SK-N-SH (cell line): ENCODE measurements around the gene MB21D2. TPM values are rescaled to one million over a fixed set of nuclear protein-coding genes. Genes with fewer than 3 reads are reported as not detected.

Source experiments
- CTCF ChIA-PET: fragments of 300-600, 350-600 bp; formaldehyde crosslinking; extraction: SDS; loops from one replicate; lab custom pipeline; 2021; lab: Yijun Ruan, JAX
- POLR2A ChIA-PET: fragments of 350-600 bp; sonication (Branson Sonifier 250); formaldehyde crosslinking; extraction: SDS; loops from one replicate; lab custom pipeline; 2020; ENCODE audit warnings: antibody characterized with exemption, inconsistent platforms; lab: Yijun Ruan, JAX
- DNase-seq: peaks from one replicate; pipeline ENCODE4 v3.0.0; 2012
- H2AFZ ChIP-seq: fragments of 200-600 bp; sonication (generic); 2 replicates; pipeline ENCODE4 v1.8.1; 2016; ENCODE audit warnings: antibody characterized with exemption, mild to moderate bottlenecking, low read depth
- H3F3A ChIP-seq: fragments of 200-600 bp; sonication (generic); replicated peaks from 2 replicates; pipeline ENCODE3; 2016; ENCODE audit warnings: antibody characterized with exemption, mild to moderate bottlenecking; ENCODE audit not compliant: insufficient read depth
- H3K27ac ChIP-seq, 2 experiments: fragments of 200-500 bp in 1 of 2; fragments of 200-600 bp in 1 of 2; sonication (Bioruptor generic) in 1 of 2; sonication (generic), shearing (Covaris generic) in 1 of 2; 2 replicates each; pipeline versions ENCODE4 v1.5.1 to v1.6.1; 2014 to 2016; ENCODE audit warnings: low read depth in 2 of 2, inconsistent platforms in 1 of 2, low read length in 1 of 2, mild to moderate bottlenecking in 1 of 2, mixed read lengths in 1 of 2
- H3K27me3 ChIP-seq: fragments of 200-600 bp; sonication (generic), shearing (Covaris generic); 2 replicates; pipeline ENCODE4 v1.6.1; 2016; ENCODE audit warnings: mixed run types; ENCODE audit not compliant: insufficient read depth
- H3K36me3 ChIP-seq, 2 experiments: fragments of 200-500 bp in 1 of 2; fragments of 200-600 bp in 1 of 2; sonication (Bioruptor generic) in 1 of 2; sonication (generic) in 1 of 2; replicated peaks in 1 of 2; 2 replicates each; pipeline versions ENCODE3 to v1.5.1; 2014 to 2016; ENCODE audit warnings: low read length in 1 of 2, mild to moderate bottlenecking in 1 of 2; ENCODE audit not compliant: insufficient read depth in 2 of 2, control insufficient read depth in 1 of 2
- H3K4me1 ChIP-seq, 2 experiments: fragments of 200-500 bp in 1 of 2; fragments of 200-600 bp in 1 of 2; sonication (Bioruptor generic) in 1 of 2; sonication (generic), shearing (Covaris generic) in 1 of 2; 2 replicates each; pipeline versions ENCODE4 v1.5.1 to v1.6.1; 2014 to 2016; ENCODE audit warnings: low read depth in 1 of 2, low read length in 1 of 2, mixed run types in 1 of 2; ENCODE audit not compliant: insufficient read depth in 2 of 2, control insufficient read depth in 1 of 2
- H3K4me2 ChIP-seq: fragments of 200-600 bp; sonication (generic), shearing (Covaris generic); 2 replicates; pipeline ENCODE4 v1.6.1; 2017; ENCODE audit warnings: mixed run types
- H3K4me3 ChIP-seq, 2 experiments: fragments of 200-500 bp in 1 of 2; fragments of 200-600 bp in 1 of 2; sonication (Bioruptor generic) in 1 of 2; sonication (generic), shearing (Covaris generic) in 1 of 2; 2 replicates each; pipeline versions ENCODE4 v1.5.1 to v1.8.1; 2014 to 2016; ENCODE audit warnings: low read depth in 2 of 2, inconsistent platforms in 1 of 2, low read length in 1 of 2, mild to moderate bottlenecking in 1 of 2, mixed read lengths in 1 of 2, moderate library complexity in 1 of 2
- H3K79me2 ChIP-seq: fragments of 200-600 bp; sonication (generic); 2 replicates; pipeline ENCODE4 v1.8.1; 2017; ENCODE audit warnings: mild to moderate bottlenecking; ENCODE audit not compliant: insufficient read depth
- H3K9ac ChIP-seq: fragments of 200-600 bp; sonication (generic); 2 replicates; pipeline ENCODE4 v1.6.1; 2017; ENCODE audit warnings: mixed run types
- H3K9me2 ChIP-seq: fragments of 200-600 bp; sonication (generic); 2 replicates; pipeline ENCODE4 v1.6.1; 2017; ENCODE audit warnings: mixed run types
- H3K9me3 ChIP-seq: fragments of 200-600 bp; sonication (generic); 2 replicates; pipeline ENCODE4 v1.6.1; 2017; ENCODE audit warnings: mixed run types, mild to moderate bottlenecking, moderate library complexity
- H4K20me1 ChIP-seq: fragments of 200-600 bp; sonication (generic); 2 replicates; pipeline ENCODE4 v1.6.1; 2017; ENCODE audit warnings: mild to moderate bottlenecking, mixed run types; ENCODE audit not compliant: insufficient read depth
- ELF1 ChIP-seq: IDR thresholded peaks from 2 replicates; pipeline ENCODE4 v1.4.0; 2012
- EP300 ChIP-seq, 2 experiments: IDR thresholded peaks; 2 replicates each; pipeline versions ENCODE4 v1.4.0 to v1.6.1; 2012; ENCODE audit warnings: borderline replicate concordance in 1 of 2, low read depth in 1 of 2, low read length in 1 of 2
- EZH2phosphoT487 ChIP-seq: fragments of 200-600 bp; sonication (generic); IDR thresholded peaks from 2 replicates; pipeline ENCODE4 v1.6.1; 2017; ENCODE audit warnings: low read depth, mixed run types, mild to moderate bottlenecking, antibody characterized with exemption, moderate library complexity, borderline replicate concordance
- FOSL2 ChIP-seq: IDR thresholded peaks from 2 replicates; pipeline ENCODE4 v1.4.0; 2012; ENCODE audit warnings: low read depth, mild to moderate bottlenecking, moderate library complexity, borderline replicate concordance
- JUND ChIP-seq: IDR thresholded peaks from 2 replicates; pipeline ENCODE4 v1.4.0; 2012
- RAD21 ChIP-seq: IDR thresholded peaks from 2 replicates; pipeline ENCODE4 v1.6.1; 2012; ENCODE audit warnings: mild to moderate bottlenecking, low read length
- RCOR1 ChIP-seq: fragments of 150-350 bp; IDR thresholded peaks from 2 replicates; pipeline ENCODE4 v1.6.1; 2017; ENCODE audit warnings: antibody characterized with exemption, low read length
- RXRA ChIP-seq: IDR thresholded peaks from 2 replicates; pipeline ENCODE4 v1.4.0; 2012; ENCODE audit warnings: low read depth, mild to moderate bottlenecking, borderline replicate concordance
- SIN3A ChIP-seq: IDR thresholded peaks from 2 replicates; pipeline ENCODE4 v1.6.1; 2012; ENCODE audit warnings: low read depth, mild to moderate bottlenecking, low read length, moderate library complexity, borderline replicate concordance
- TAF1 ChIP-seq: IDR thresholded peaks from 2 replicates; pipeline ENCODE4 v1.6.1; 2012; ENCODE audit warnings: low read depth, mild to moderate bottlenecking, low read length, moderate library complexity, borderline replicate concordance
- WGBS: methylation state at CpG from one replicate; pipeline ENCODE4 v1.1.6; 2017; ENCODE audit warnings: low lambda C conversion rate; 5-methylcytosine and 5-hydroxymethylcytosine counted together
- polyA plus RNA-seq, 3 experiments: library from polyadenylated mRNA; depleted of rRNA; stranded (reverse); fragments of >200 nt; gene quantifications; 2 replicates each; pipeline ENCODE4 v1.2.3, GENCODE V29; 2012
- TF ChIP-seq, protein P1 (sequence below): fragments of 150-350 bp; IDR thresholded peaks from 2 replicates; pipeline ENCODE4 v1.6.1; 2016; ENCODE audit warnings: mild to moderate bottlenecking, low read depth, low read length
- TF ChIP-seq, protein P2 (sequence below): IDR thresholded peaks from 2 replicates; pipeline ENCODE4 v1.4.0; 2012; ENCODE audit warnings: low read depth, borderline replicate concordance
- TF ChIP-seq, protein P3 (sequence below): IDR thresholded peaks from 2 replicates; pipeline ENCODE4 v1.4.0; 2012; ENCODE audit warnings: low read depth
- TF ChIP-seq, protein P4 (sequence below): IDR thresholded peaks from 2 replicates; pipeline ENCODE4 v1.6.1; 2012; ENCODE audit warnings: mild to moderate bottlenecking, low read depth, low read length, moderate library complexity
- TF ChIP-seq, protein P5 (sequence below): fragments of 200-600 bp; sonication (generic); IDR thresholded peaks from 2 replicates; pipeline ENCODE4 v1.6.1; 2017; ENCODE audit warnings: antibody characterized with exemption, mild to moderate bottlenecking, moderate library complexity

The MB21D2 gene
- polyA plus RNA-seq, 1 of the 3 experiments (the other 2 are of a cell fraction) = 12.7 TPM

DNA sequence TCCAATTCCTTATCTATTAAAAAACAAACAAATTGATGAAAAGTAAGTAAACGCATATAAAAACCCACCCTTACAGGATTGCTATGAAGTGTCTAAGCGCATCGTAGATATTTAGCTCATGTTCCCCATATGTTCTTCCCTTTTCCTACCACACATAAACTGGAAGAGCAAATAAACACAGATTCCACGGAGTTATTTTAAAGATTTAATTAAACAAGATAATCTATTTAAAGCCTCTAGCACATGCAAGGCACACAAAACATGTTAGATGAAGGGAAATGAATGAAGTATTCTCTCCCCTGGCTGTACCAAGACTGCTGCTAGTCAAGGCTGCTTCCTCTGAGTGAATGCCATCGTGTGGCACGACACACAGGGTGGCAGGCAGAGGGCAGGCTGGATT lies 111.9 kb downstream of the MB21D2 start:
- Histone ChIP-seq H2AFZ (no peak overlapping the region), H3K4me3 (no peak overlapping the region), H3K27ac (no peak overlapping the region), H3K9me3 (no peaks in the 10 kb centered on the region), H3K4me2 (no peak overlapping the region), H3K9me2 (no peaks in the 10 kb centered on the region), H3K4me1 (peaks cover 0 to 3% of the 10 kb centered on the region in 2 experiments; a peak in 1 of 4 replicates), H3F3A (no peaks in the 10 kb centered on the region)
- no peak for DNase-seq
- CTCF ChIA-PET = interaction anchor here (0.7 to 6.3 kb wide), 3 partner anchors 10 to 240 kb away, joined by 3 to 46 read pairs (median 3); no protein-coding TSS in a partner anchor
- TF ChIP-seq, protein P1, sequence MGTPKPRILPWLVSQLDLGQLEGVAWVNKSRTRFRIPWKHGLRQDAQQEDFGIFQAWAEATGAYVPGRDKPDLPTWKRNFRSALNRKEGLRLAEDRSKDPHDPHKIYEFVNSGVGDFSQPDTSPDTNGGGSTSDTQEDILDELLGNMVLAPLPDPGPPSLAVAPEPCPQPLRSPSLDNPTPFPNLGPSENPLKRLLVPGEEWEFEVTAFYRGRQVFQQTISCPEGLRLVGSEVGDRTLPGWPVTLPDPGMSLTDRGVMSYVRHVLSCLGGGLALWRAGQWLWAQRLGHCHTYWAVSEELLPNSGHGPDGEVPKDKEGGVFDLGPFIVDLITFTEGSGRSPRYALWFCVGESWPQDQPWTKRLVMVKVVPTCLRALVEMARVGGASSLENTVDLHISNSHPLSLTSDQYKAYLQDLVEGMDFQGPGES = no peak
- TF ChIP-seq ELF1 (no peak), RCOR1 (no peak)
- TF ChIP-seq, all 33 proteins: peak for 0
- Histone ChIP-seq H3K9ac (no peak overlapping the region), H4K20me1 (peaks cover 31% of the 10 kb centered on the region), H3K36me3 (no peaks in the 10 kb centered on the region), H3K27me3 (no peaks in the 10 kb centered on the region), H3K79me2 (peaks cover 24% of the 10 kb centered on the region)
- 94% methylated on average over 6 of the region's 6 CpGs for WGBS
- POLR2A ChIA-PET = no interaction called here

DNA sequence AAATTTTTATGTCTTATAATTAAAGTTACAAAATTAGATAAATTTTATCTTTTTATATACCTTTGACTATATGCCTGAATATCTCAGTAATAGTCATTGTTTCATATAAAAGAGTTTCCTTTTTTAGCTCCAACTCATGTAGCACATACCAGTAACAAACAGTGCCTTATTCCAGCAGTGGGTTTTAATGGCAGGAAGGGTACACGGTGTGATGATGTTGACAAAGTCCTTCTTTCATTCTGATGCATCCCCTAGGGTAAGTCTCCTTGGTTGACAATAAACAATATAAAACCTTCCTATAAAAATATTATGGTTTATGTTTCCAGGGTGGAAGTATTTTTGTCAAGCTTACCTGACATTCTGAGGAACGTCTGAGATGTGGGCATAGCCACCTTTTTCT lies 113.2 kb downstream of the MB21D2 start:
- TF ChIP-seq EP300 (IDR thresholded peaks at IDR 0.05; ENCODE audit: borderline replicate concordance in 1 of 2, low read depth in 1 of 2, low read length in 1 of 2) (no peak), JUND (no peak), SIN3A (no peak), FOSL2 (no peak), RXRA (no peak), EZH2phosphoT487 (no peak), TAF1 (no peak), RAD21 (no peak)
- TF ChIP-seq, protein P2, sequence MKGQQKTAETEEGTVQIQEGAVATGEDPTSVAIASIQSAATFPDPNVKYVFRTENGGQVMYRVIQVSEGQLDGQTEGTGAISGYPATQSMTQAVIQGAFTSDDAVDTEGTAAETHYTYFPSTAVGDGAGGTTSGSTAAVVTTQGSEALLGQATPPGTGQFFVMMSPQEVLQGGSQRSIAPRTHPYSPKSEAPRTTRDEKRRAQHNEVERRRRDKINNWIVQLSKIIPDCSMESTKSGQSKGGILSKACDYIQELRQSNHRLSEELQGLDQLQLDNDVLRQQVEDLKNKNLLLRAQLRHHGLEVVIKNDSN = no peak
- TF ChIP-seq, protein P3, sequence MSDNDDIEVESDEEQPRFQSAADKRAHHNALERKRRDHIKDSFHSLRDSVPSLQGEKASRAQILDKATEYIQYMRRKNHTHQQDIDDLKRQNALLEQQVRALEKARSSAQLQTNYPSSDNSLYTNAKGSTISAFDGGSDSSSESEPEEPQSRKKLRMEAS = no peak
- TF ChIP-seq, protein P4, sequence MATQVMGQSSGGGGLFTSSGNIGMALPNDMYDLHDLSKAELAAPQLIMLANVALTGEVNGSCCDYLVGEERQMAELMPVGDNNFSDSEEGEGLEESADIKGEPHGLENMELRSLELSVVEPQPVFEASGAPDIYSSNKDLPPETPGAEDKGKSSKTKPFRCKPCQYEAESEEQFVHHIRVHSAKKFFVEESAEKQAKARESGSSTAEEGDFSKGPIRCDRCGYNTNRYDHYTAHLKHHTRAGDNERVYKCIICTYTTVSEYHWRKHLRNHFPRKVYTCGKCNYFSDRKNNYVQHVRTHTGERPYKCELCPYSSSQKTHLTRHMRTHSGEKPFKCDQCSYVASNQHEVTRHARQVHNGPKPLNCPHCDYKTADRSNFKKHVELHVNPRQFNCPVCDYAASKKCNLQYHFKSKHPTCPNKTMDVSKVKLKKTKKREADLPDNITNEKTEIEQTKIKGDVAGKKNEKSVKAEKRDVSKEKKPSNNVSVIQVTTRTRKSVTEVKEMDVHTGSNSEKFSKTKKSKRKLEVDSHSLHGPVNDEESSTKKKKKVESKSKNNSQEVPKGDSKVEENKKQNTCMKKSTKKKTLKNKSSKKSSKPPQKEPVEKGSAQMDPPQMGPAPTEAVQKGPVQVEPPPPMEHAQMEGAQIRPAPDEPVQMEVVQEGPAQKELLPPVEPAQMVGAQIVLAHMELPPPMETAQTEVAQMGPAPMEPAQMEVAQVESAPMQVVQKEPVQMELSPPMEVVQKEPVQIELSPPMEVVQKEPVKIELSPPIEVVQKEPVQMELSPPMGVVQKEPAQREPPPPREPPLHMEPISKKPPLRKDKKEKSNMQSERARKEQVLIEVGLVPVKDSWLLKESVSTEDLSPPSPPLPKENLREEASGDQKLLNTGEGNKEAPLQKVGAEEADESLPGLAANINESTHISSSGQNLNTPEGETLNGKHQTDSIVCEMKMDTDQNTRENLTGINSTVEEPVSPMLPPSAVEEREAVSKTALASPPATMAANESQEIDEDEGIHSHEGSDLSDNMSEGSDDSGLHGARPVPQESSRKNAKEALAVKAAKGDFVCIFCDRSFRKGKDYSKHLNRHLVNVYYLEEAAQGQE = no peak
- TF ChIP-seq, protein P5, sequence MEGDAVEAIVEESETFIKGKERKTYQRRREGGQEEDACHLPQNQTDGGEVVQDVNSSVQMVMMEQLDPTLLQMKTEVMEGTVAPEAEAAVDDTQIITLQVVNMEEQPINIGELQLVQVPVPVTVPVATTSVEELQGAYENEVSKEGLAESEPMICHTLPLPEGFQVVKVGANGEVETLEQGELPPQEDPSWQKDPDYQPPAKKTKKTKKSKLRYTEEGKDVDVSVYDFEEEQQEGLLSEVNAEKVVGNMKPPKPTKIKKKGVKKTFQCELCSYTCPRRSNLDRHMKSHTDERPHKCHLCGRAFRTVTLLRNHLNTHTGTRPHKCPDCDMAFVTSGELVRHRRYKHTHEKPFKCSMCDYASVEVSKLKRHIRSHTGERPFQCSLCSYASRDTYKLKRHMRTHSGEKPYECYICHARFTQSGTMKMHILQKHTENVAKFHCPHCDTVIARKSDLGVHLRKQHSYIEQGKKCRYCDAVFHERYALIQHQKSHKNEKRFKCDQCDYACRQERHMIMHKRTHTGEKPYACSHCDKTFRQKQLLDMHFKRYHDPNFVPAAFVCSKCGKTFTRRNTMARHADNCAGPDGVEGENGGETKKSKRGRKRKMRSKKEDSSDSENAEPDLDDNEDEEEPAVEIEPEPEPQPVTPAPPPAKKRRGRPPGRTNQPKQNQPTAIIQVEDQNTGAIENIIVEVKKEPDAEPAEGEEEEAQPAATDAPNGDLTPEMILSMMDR = no peak
- CTCF ChIA-PET = interaction anchor here (1.0 to 6.3 kb wide), 3 partner anchors 9 to 239 kb away, joined by 5 to 46 read pairs (median 19); no protein-coding TSS in a partner anchor

More for the DNA sequence above, 113.2 kb downstream of the MB21D2 start:
- H4K20me1 ChIP-seq = peaks cover 26% of the 10 kb centered on the region
- H3K27ac ChIP-seq = no peak overlapping the region
- no peaks in the 10 kb centered on the region for H3K27me3 ChIP-seq
- no peaks in the 10 kb centered on the region for H3K9me2 ChIP-seq
- POLR2A ChIA-PET = no interaction called here
- H3K4me1 ChIP-seq = peaks cover 0 to 3% of the 10 kb centered on the region in 2 experiments; a peak in 1 of 4 replicates
- H3K9ac ChIP-seq = no peak overlapping the region
- H3K4me3 ChIP-seq = no peak overlapping the region
- H3K79me2 ChIP-seq = peaks cover 24% of the 10 kb centered on the region; the same call in 1 of the 2 replicates
- no peak overlapping the region for H2AFZ ChIP-seq
- no peaks in the 10 kb centered on the region for H3K9me3 ChIP-seq
- H3F3A ChIP-seq = no peaks in the 10 kb centered on the region
- H3K36me3 ChIP-seq = no peaks in the 10 kb centered on the region
- DNase-seq = no peak
- WGBS = 100% methylated on average over 2 of the region's 2 CpGs
- H3K4me2 ChIP-seq = no peak overlapping the region
